Epithelial cell of proximal tubule (primary cell): Measurements from ENCODE around the gene TANC1. TPM values are rescaled to one million over a fixed set of nuclear protein-coding genes. Genes with fewer than 3 reads are reported as not detected.

Source experiments
- DNase-seq: peaks from one replicate; pipeline ENCODE4 v3.0.0-alpha.2; 2011; ENCODE audit warnings: low read depth
- H3K4me3 ChIP-seq: 2 replicates; pipeline ENCODE4 v1.5.1; 2011; ENCODE audit warnings: low read depth, mild to moderate bottlenecking, low read length
- CTCF ChIP-seq: conservative IDR thresholded peaks from 2 replicates; pipeline ENCODE4 v1.5.1; 2012; ENCODE audit warnings: low read depth, mild to moderate bottlenecking, low read length
- total RNA-seq: library from RNA; depleted of rRNA; stranded (reverse); fragments of >200 nt; gene quantifications from 2 replicates; pipeline ENCODE4 v1.2.3, GENCODE V29; 2015

The TANC1 gene
- total RNA-seq, 1 donor from 2014 or later: 14.3 TPM

- no peak overlapping the region for H3K4me3 ChIP-seq
- no peak for DNase-seq
- no peak for TF ChIP-seq CTCF
These were observed 240.0 kb downstream of the TANC1 start for GRCh38 chr2:159208438-159208837.

GRCh38 chr2:159209341-159210306 is 241.2 kb downstream of the TANC1 start:
- no peak overlapping the region for H3K4me3 ChIP-seq
- DNase-seq: no peak
- no peak for TF ChIP-seq CTCF

GRCh38 chr2:159211447-159212396 is 243.3 kb downstream of the TANC1 start:
- DNase-seq: peak; percentile 7
- no peak for TF ChIP-seq CTCF
- no peak overlapping the region for H3K4me3 ChIP-seq

GRCh38 chr2:159213296-159213695 is 244.9 kb downstream of the TANC1 start:
- DNase-seq: no peak
- TF ChIP-seq CTCF: no peak
- H3K4me3 ChIP-seq: no peak overlapping the region

- no peak overlapping the region for H3K4me3 ChIP-seq
- no peak for TF ChIP-seq CTCF
- no peak for DNase-seq
These were observed 246.0 kb downstream of the TANC1 start for GRCh38 chr2:159214325-159214865.

GRCh38 chr2:159215116-159215515 is 246.7 kb downstream of the TANC1 start:
- H3K4me3 ChIP-seq: no peak overlapping the region
- TF ChIP-seq CTCF: no peak
- no peak for DNase-seq
